Omental fat pad (tissue), 4 donors: ENCODE results near the gene FEN1. TPM values are rescaled to one million over a fixed set of nuclear protein-coding genes. Genes with fewer than 3 reads are reported as not detected.
A peak's percentile ranks its signal among the peaks of the same experiment; 100 is the strongest.

Source experiments
- ATAC-seq: fragments of 150-250 bp; one replicate; pipeline ENCODE4 v1.9.1; 2016; ENCODE audit warnings: mild to moderate bottlenecking, moderate library complexity; ENCODE audit not compliant: low FRiP score
- DNase-seq: peaks from one replicate; pipeline ENCODE4 v3.0.0-alpha.2; 2019; ENCODE audit warnings: low spot score
- CTCF ChIP-seq, 3 donors: fragments of 450-650 bp; IDR thresholded peaks; one replicate each; pipeline ENCODE4 v1.5.1; 2016 to 2017; ENCODE audit warnings: antibody characterized with exemption in 3 of 3, mild to moderate bottlenecking in 3 of 3, moderate library complexity in 2 of 3
- total RNA-seq, 4 donors: library from RNA; depleted of rRNA; stranded (reverse); fragments of >200 nt; gene quantifications; one replicate each; pipeline ENCODE4 v1.1.0, GENCODE V29; 2016

FEN1 gene
- total RNA-seq, 4 donors from 2014 or later, result 4.7 to 8.9 (median 6.7) TPM

GRCh38 chr11:61791737-61792309, 888 bp upstream of the FEN1 start:
- ATAC-seq, result peak; percentile 65
- TF ChIP-seq CTCF (IDR thresholded peaks at IDR 0.05), result no peak
- DNase-seq, result peak; percentile 70

- TF ChIP-seq CTCF (IDR thresholded peaks at IDR 0.05), result no peak
- DNase-seq, result no peak
- peak; percentile 4 for ATAC-seq
Observed at GRCh38 chr11:61793083-61793828, 545 bp downstream of the FEN1 start.

GRCh38 chr11:61793829-61794204, 1.1 kb downstream of the FEN1 start:
- TF ChIP-seq CTCF (IDR thresholded peaks at IDR 0.05), result no peak
- ATAC-seq (no peak), DNase-seq (no peak)

- no peak for ATAC-seq
- no peak for DNase-seq
- no peak for TF ChIP-seq CTCF (IDR thresholded peaks at IDR 0.05)
Observed at GRCh38 chr11:61794579-61794978, 1.9 kb downstream of the FEN1 start.

GRCh38 chr11:61795459-61795858, 2.7 kb downstream of the FEN1 start:
- DNase-seq, result no peak
- no peak for ATAC-seq
- TF ChIP-seq CTCF (IDR thresholded peaks at IDR 0.05), result no peak

GRCh38 chr11:61795876-61796526, 3.3 kb downstream of the FEN1 start:
- DNase-seq (no peak), ATAC-seq (no peak)
- TF ChIP-seq CTCF (IDR thresholded peaks at IDR 0.05), result no peak
